IMR-90 (cell line): ENCODE data around the gene SPTLC2. TPM values are rescaled to one million over a fixed set of nuclear protein-coding genes. Genes with fewer than 3 reads are reported as not detected.

ENCODE experiments used
- ATAC-seq: fragments of 200-7000 bp; cut with Tn5 transposase; 2 replicates; pipeline ENCODE4 v1.9.1; 2020; ENCODE audit warnings: low read depth, mild to moderate bottlenecking, moderate library complexity
- BruUV-seq: library from RNA; stranded (reverse); fragments of 400-500 nt; replicated peaks from 2 replicates; lab custom pipeline; 2021; lab: Mats Ljungman, UMichigan
- CTCF ChIA-PET: fragments of 300-600 bp; formaldehyde crosslinking; extraction: SDS; loops from one replicate; lab custom pipeline; 2021; ENCODE audit warnings: antibody characterized with exemption; lab: Yijun Ruan, JAX
- POLR2A ChIA-PET: fragments of 300-600 bp; sonication (Branson Sonifier 250); formaldehyde crosslinking; loops from one replicate; lab custom pipeline; 2022; ENCODE audit warnings: antibody characterized with exemption; ENCODE audit not compliant: unreplicated experiment; lab: Charles Lee
- DNase-seq: peaks from one replicate; pipeline ENCODE4 v3.0.0; 2013
- H2AFZ ChIP-seq: replicated peaks from 2 replicates; pipeline ENCODE3; 2013; ENCODE audit warnings: low read length, mild to moderate bottlenecking; ENCODE audit not compliant: poor library complexity
- H2AK5ac ChIP-seq: 2 replicates; pipeline ENCODE4 v1.6.1; 2013; ENCODE audit warnings: low read depth, low read length, inconsistent platforms
- H2AK9ac ChIP-seq: replicated peaks from 2 replicates; pipeline ENCODE3; 2013; ENCODE audit warnings: mild to moderate bottlenecking, low read depth, low read length, moderate library complexity; ENCODE audit not compliant: poor library complexity
- H2BK120ac ChIP-seq: 2 replicates; pipeline ENCODE4 v1.6.1; 2013; ENCODE audit warnings: low read depth, low read length, inconsistent platforms
- H2BK15ac ChIP-seq: 3 replicates; pipeline ENCODE4 v1.6.1; 2013; ENCODE audit warnings: low read depth, low read length, inconsistent platforms
- H2BK20ac ChIP-seq: 2 replicates; pipeline ENCODE4 v1.6.1; 2013; ENCODE audit warnings: low read depth, mild to moderate bottlenecking, inconsistent platforms, low read length, moderate library complexity
- H2BK5ac ChIP-seq: 2 replicates; pipeline ENCODE4 v1.6.1; 2013; ENCODE audit warnings: mild to moderate bottlenecking, low read depth, low read length, inconsistent platforms; ENCODE audit not compliant: poor library complexity, severe bottlenecking
- H3K14ac ChIP-seq: replicated peaks from 2 replicates; pipeline ENCODE4 v1.6.1; 2013; ENCODE audit warnings: low read depth, low read length, inconsistent platforms
- H3K18ac ChIP-seq: 2 replicates; pipeline ENCODE4 v1.6.1; 2013; ENCODE audit warnings: low read depth, low read length, control low read depth
- H3K23ac ChIP-seq: 2 replicates; pipeline ENCODE4 v1.6.1; 2013; ENCODE audit warnings: low read depth, low read length, inconsistent platforms
- H3K27ac ChIP-seq: 2 replicates; pipeline ENCODE4 v1.5.1; 2013; ENCODE audit warnings: mild to moderate bottlenecking, control low read depth, low read length; ENCODE audit not compliant: insufficient read depth
- H3K27me3 ChIP-seq: 2 replicates; pipeline ENCODE4 v1.6.1; 2013; ENCODE audit warnings: low read length; ENCODE audit not compliant: control insufficient read depth, insufficient read depth
- H3K36me3 ChIP-seq: 2 replicates; pipeline ENCODE4 v1.6.1; 2013; ENCODE audit warnings: low read length, mixed read lengths; ENCODE audit not compliant: control insufficient read depth, insufficient read depth
- H3K4ac ChIP-seq: 2 replicates; pipeline ENCODE4 v1.6.1; 2013; ENCODE audit warnings: low read depth, low read length, inconsistent platforms
- H3K4me1 ChIP-seq: 2 replicates; pipeline ENCODE4 v1.6.1; 2013; ENCODE audit warnings: low read length, mixed read lengths; ENCODE audit not compliant: control insufficient read depth, insufficient read depth
- H3K4me2 ChIP-seq: 2 replicates; pipeline ENCODE4 v1.6.1; 2013; ENCODE audit warnings: low read depth, mild to moderate bottlenecking, control low read depth, low read length, moderate library complexity
- H3K4me3 ChIP-seq: 2 replicates; pipeline ENCODE4 v1.5.1; 2013; ENCODE audit warnings: low read depth, mild to moderate bottlenecking, control low read depth, low read length, moderate library complexity; ENCODE audit not compliant: insufficient read depth
- H3K56ac ChIP-seq: 2 replicates; pipeline ENCODE4 v1.6.1; 2013; ENCODE audit warnings: low read length, inconsistent platforms; ENCODE audit not compliant: insufficient read depth; ENCODE audit errors: extremely low read depth
- H3K79me1 ChIP-seq, 2 experiments: 2 replicates each; pipeline ENCODE4 v1.6.1; 2013; ENCODE audit warnings: low read length in 2 of 2, inconsistent platforms in 1 of 2, low read depth in 1 of 2
- H3K9ac ChIP-seq: 2 replicates; pipeline ENCODE4 v1.6.1; 2013; ENCODE audit warnings: low read depth, low read length, control low read depth
- H3K9me1 ChIP-seq: 2 replicates; pipeline ENCODE4 v1.6.1; 2013; ENCODE audit warnings: low read length, inconsistent platforms; ENCODE audit not compliant: insufficient read depth
- H3K9me3 ChIP-seq: 2 replicates; pipeline ENCODE4 v1.6.1; 2013; ENCODE audit warnings: low read length; ENCODE audit not compliant: control insufficient read depth, insufficient read depth
- H4K20me1 ChIP-seq: 2 replicates; pipeline ENCODE4 v1.6.1; 2013; ENCODE audit warnings: low read length, inconsistent platforms; ENCODE audit not compliant: insufficient read depth
- H4K5ac ChIP-seq: 2 replicates; pipeline ENCODE4 v1.6.1; 2013; ENCODE audit warnings: mild to moderate bottlenecking, low read depth, low read length, control low read depth
- H4K8ac ChIP-seq, 2 experiments: 2 replicates each; pipeline ENCODE4 v1.6.1; 2013; ENCODE audit warnings: low read depth in 2 of 2, low read length in 2 of 2, control low read depth in 1 of 2, inconsistent platforms in 1 of 2
- H4K91ac ChIP-seq: 2 replicates; pipeline ENCODE4 v1.6.1; 2013; ENCODE audit warnings: low read depth, low read length, inconsistent platforms; ENCODE audit not compliant: insufficient read depth
- BHLHE40 ChIP-seq: fragments of 150-350 bp; IDR thresholded peaks from 2 replicates; pipeline ENCODE4 v1.6.1; 2016; ENCODE audit warnings: mild to moderate bottlenecking, low read depth, low read length
- CEBPB ChIP-seq: IDR thresholded peaks from 2 replicates; pipeline ENCODE4 v1.6.1; 2012; ENCODE audit warnings: low read depth, low read length, improper control_type of control experiment
- FOS ChIP-seq: fragments of 150-350 bp; IDR thresholded peaks from 2 replicates; pipeline ENCODE4 v1.6.1; 2016; ENCODE audit warnings: low read depth, low read length
- MXI1 ChIP-seq: IDR thresholded peaks from 2 replicates; pipeline ENCODE4 v1.6.1; 2012; ENCODE audit warnings: low read depth, mild to moderate bottlenecking, low read length, moderate library complexity, borderline replicate concordance
- NFE2L2 ChIP-seq: fragments of 150-350 bp; IDR thresholded peaks from 2 replicates; pipeline ENCODE4 v1.6.1; 2016; ENCODE audit warnings: low read depth, mild to moderate bottlenecking, low read length
- POLR2A ChIP-seq: IDR thresholded peaks from 2 replicates; pipeline ENCODE4 v1.6.1; 2012; ENCODE audit warnings: mild to moderate bottlenecking, low read depth, low read length
- WGBS, 2 experiments: methylation state at CpG; one replicate each; pipeline versions ENCODE4 v1.1.5 to v1.1.7; 2013; ENCODE audit warnings: missing lambda C conversion rate in 2 of 2; ENCODE audit not compliant: insufficient read length in 1 of 2; ENCODE audit errors: extremely low coverage in 2 of 2; 5-methylcytosine and 5-hydroxymethylcytosine counted together
- dilution Hi-C: fragments of 300-500 bp; cut with HindIII; formaldehyde crosslinking; loops from one replicate; pipeline ENCODE4 v1.14.3; 2018; ENCODE audit warnings: low sequenced_read_pairs; ENCODE audit not compliant: unreplicated experiment
- in situ Hi-C: fragments of 300-500 bp; cut with MboI; formaldehyde crosslinking; loops from 3 replicates; pipeline ENCODE4 v1.14.3; 2019; ENCODE audit warnings: low sequenced_read_pairs, inconsistent platforms, mixed read lengths
- intact Hi-C: fragments of 100-400 bp; cut with micrococcal nuclease; formaldehyde crosslinking; loops from 2 replicates; pipeline ENCODE4 v1.10.0; 2022
- polyA plus RNA-seq, 3 experiments: library from polyadenylated mRNA; depleted of rRNA; stranded (reverse); fragments of >200 nt; gene quantifications; 2 replicates each; pipeline ENCODE4 v1.2.3, GENCODE V29; 2012; ENCODE audit warnings: low replicate concordance in 1 of 3
- total RNA-seq: library from RNA; depleted of rRNA; stranded (reverse); fragments of >200 nt; gene quantifications from 2 replicates; pipeline ENCODE4 v1.2.3, GENCODE V29; 2012

SPTLC2 gene
- total and polyA plus RNA-seq, 2 of the 4 experiments (the other 2 are of a cell fraction) = 22.6 to 68.3 TPM

DNA sequence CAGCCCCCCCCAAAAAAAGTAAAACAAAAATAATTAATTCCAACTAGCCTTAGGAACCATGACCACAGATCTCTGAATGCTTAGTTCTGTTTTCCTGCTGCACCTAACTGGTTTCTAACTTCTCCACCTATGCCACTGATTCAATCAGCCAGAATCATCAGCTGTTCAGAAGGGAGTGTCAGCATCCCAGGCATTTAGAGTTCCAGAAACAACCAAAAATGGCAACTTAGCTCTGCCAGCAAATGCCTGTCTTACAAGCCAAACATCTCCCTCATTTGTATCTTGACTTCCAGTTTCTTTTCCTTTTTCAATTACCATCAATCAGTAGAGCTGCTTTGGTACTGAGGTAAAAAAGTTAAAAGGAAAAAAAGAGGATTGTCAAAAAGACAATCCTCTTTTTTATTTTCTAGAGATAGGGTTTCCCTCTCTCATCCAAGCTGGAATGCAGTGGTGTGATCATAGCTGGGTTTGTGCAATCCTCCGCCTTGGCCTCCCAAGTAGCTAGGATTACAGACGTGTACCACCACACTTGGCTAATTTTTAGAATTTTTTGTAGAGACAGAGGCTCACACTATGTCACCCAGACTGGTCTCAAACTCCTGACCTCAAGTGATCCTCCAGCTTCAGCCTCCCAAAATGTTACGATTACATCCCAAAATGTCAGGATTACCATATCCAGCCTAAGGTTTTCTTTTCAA is 72.7 kb downstream of the SPTLC2 start:
- H4K8ac ChIP-seq = no peak overlapping the region
- H3K14ac ChIP-seq = no peak overlapping the region
- POLR2A ChIA-PET = interaction anchor here (1.2 kb wide), 1 partner anchor 64 kb away, joined by 4 read pairs; no protein-coding TSS in a partner anchor
- ATAC-seq = peak; percentile 65
- in situ Hi-C loops = loop anchor here (10.0 kb wide), 1 partner anchor 249 kb away; no protein-coding TSS in a partner anchor
- no peaks in the 10 kb centered on the region for H4K20me1 ChIP-seq
- H3K79me1 ChIP-seq = peaks cover 20 to 35% of the 10 kb centered on the region in 2 experiments
- intact Hi-C loops = no loop called here
- no peak overlapping the region for H3K23ac ChIP-seq
- H4K91ac ChIP-seq = no peak overlapping the region
- H2BK15ac ChIP-seq = no peak overlapping the region
- no peak overlapping the region for H2BK20ac ChIP-seq
- no peak overlapping the region for H3K27ac ChIP-seq
- CTCF ChIA-PET = interaction anchor here (1.0 kb wide), 1 partner anchor 85 kb away, joined by 3 read pairs; no protein-coding TSS in a partner anchor
- no peaks in the 10 kb centered on the region for H3K27me3 ChIP-seq
- no peak overlapping the region for H2BK120ac ChIP-seq
- H3K4me1 ChIP-seq = peaks cover 8% of the 10 kb centered on the region; the same call in 1 of the 2 replicates
- dilution Hi-C loops = no loop called here
- no peak overlapping the region for H3K18ac ChIP-seq
- H3K9me3 ChIP-seq = no peaks in the 10 kb centered on the region
- peak overlapping the region; percentile 7 for H2BK5ac ChIP-seq
- H3K4me3 ChIP-seq = no peak overlapping the region
- TF ChIP-seq CEBPB (peak; percentile 47), FOS (no peak), NFE2L2 (no peak), BHLHE40 (no peak), MXI1 (no peak), POLR2A (no peak)
- no peak overlapping the region for H2AK5ac ChIP-seq
- peak; percentile 24 for DNase-seq
- no TSS peak for BruUV-seq
- no peak overlapping the region for H3K9ac ChIP-seq
- H2AK9ac ChIP-seq = peak overlapping the region; percentile 25
- no CpG with 5 or more reads among the region's 3 CpGs for WGBS, 2 experiments
- H3K9me1 ChIP-seq = no peaks in the 10 kb centered on the region
- H3K4me2 ChIP-seq = no peak overlapping the region
- H3K56ac ChIP-seq = no peak overlapping the region
- no peak overlapping the region for H2AFZ ChIP-seq
- no peak overlapping the region for H3K4ac ChIP-seq
- H3K36me3 ChIP-seq = peaks cover 21% of the 10 kb centered on the region
- no peak overlapping the region for H4K5ac ChIP-seq
